Measurements from ENCODE around the gene HMSD.
"Not testable (repeated sequence)": the region's sequence is repeated elsewhere in the genome, so short reads cannot be mapped to it uniquely, and the experiment has no call there.

HMSD gene

DNA sequence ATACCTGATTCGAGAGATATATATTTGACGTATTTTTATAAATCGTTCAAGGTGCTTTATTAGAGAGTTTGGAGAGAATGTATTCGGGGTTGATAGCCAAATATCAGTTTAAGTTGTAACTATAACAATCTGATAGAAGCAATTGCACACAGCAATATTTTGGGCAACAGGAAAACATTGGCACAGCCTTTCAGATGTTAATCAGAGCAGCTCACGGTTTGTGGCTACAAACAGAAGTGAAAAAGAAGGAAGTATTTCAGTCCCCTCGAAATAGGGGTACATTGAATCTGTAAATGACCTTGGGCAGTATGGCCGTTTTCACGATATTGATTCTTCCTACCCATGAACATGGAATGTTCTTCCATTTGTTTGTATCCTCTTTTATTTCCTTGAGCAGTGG, 20.8 kb upstream of the HMSD start:
- no peaks in the 10 kb centered on the region for H3K36me3 ChIP-seq (ENCODE audit: control insufficient read depth in 1 of 2, insufficient read depth in 2 of 2, low read length in 2 of 2)
- no peaks in the 10 kb centered on the region for H3K9me3 ChIP-seq (ENCODE audit: control insufficient read depth in 1 of 2, low read length in 2 of 2)
- no peaks in the 10 kb centered on the region for H3K4me1 ChIP-seq (ENCODE audit: control insufficient read depth in 1 of 2, insufficient read depth in 2 of 2, low read length in 2 of 2)
- H3K27me3 ChIP-seq (ENCODE audit: low read depth, low read length), result no peaks in the 10 kb centered on the region
- H3K4me3 ChIP-seq (ENCODE audit: low read depth in 1 of 2, low read length in 2 of 2), result no peak overlapping the region
- H3K27ac ChIP-seq (ENCODE audit: low read length), result no peak overlapping the region

DNA sequence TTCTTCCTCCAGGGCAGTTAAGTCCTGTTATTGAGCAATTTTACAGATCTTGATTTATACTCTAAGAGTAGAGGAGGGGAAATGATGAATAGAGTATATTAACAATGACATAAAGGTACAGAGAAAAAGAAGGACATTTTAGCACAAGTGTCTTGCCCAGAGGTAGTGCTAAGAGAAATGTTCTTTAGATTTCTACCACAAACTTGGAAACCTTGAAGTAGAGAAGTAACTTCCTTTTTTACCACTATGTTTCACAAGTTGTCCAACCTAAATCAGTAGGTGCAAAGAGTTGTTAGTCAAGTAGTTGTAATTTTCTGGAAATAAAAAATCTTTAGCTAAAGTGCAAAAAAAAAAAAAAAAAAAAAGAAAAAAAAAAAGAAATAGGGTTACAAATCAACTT, 19.7 kb upstream of the HMSD start:
- H3K4me1 ChIP-seq (ENCODE audit: control insufficient read depth in 1 of 2, insufficient read depth in 2 of 2, low read length in 2 of 2); H3K27me3 ChIP-seq (ENCODE audit: low read depth, low read length); H3K36me3 ChIP-seq (ENCODE audit: control insufficient read depth in 1 of 2, insufficient read depth in 2 of 2, low read length in 2 of 2); H3K27ac ChIP-seq (ENCODE audit: low read length); H3K9me3 ChIP-seq (ENCODE audit: control insufficient read depth in 1 of 2, low read length in 2 of 2); H3K4me3 ChIP-seq (ENCODE audit: low read depth in 1 of 2, low read length in 2 of 2): not testable (repeated sequence)

DNA sequence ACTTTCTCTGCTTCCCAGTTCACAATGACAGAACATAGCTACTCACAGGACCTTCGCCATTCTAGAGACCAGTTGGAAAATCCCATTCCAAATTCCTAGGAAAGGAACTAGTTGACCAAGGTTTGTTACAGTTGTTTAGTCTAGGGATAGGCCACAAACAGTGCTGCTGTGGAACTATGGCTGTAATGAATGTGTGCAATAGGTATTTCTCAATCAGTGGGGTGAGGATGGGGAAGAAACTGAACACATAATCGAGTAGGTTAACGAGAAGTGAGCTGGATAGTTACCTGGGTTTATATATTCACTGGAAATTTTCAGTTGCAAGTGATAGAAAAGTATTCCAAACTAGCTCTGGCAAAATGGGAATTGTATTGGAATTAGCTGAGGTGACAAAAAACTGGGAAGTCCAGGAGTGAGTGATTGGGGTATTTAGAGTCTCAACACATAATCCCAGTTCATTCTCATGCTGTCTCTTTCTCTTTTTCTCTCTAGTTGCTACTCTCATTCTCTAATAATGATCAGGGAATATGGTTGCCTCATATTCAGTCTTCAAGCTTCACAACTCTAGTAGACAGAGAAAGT, 18.2 kb upstream of the HMSD start:
- Histone ChIP-seq H3K27ac (ENCODE audit: low read length) (no peak overlapping the region), H3K27me3 (ENCODE audit: low read depth, low read length) (no peaks in the 10 kb centered on the region), H3K4me3 (ENCODE audit: low read depth in 1 of 2, low read length in 2 of 2) (no peak overlapping the region), H3K9me3 (ENCODE audit: control insufficient read depth in 1 of 2, low read length in 2 of 2) (no peaks in the 10 kb centered on the region), H3K36me3 (ENCODE audit: control insufficient read depth in 1 of 2, insufficient read depth in 2 of 2, low read length in 2 of 2) (no peaks in the 10 kb centered on the region), H3K4me1 (ENCODE audit: control insufficient read depth in 1 of 2, insufficient read depth in 2 of 2, low read length in 2 of 2) (no peaks in the 10 kb centered on the region)

DNA sequence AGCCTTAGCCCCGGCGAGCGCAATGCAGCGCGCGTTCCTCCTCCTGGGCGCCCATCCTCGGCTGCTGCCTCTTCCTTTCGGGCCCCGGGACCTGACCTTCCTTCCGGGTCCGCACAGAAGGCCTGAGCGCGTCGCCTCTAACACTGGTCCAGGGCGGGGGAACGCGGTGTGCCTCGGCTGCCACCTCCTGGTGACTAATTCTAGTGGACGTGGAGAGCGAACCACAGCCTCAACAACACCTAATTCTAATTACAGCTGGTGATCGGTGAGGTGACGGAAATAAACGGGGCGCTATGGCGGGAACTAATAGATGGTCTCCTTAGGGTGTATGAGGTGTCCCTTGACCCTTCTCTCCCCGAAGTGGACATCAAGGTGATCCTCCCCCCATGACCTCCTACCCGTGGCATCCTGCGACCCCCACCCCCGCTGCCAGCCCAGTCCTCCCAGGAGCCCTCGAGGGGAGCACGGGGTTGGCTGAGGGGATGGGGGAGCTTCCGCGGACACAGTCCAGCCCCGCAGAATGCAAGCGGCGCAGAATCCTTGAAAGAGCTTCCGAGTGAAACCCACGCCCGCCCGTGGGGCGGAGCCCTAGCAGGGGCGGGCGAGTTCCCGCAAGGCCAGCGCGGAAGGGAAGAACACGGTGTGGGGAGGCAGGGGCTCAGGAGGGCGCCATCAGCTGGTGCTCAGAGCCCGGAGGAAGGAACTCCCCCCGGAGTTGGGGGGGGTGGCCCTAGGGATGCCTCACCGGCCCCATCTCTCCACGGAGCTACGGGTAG, 12.8 kb upstream of the HMSD start:
- Histone ChIP-seq H3K9me3 (ENCODE audit: control insufficient read depth in 1 of 2, low read length in 2 of 2) (no peaks in the 10 kb centered on the region), H3K36me3 (ENCODE audit: control insufficient read depth in 1 of 2, insufficient read depth in 2 of 2, low read length in 2 of 2) (no peaks in the 10 kb centered on the region), H3K27me3 (ENCODE audit: low read depth, low read length) (no peaks in the 10 kb centered on the region), H3K27ac (ENCODE audit: low read length) (no peak overlapping the region), H3K4me1 (ENCODE audit: control insufficient read depth in 1 of 2, insufficient read depth in 2 of 2, low read length in 2 of 2) (peaks cover 0 to 10% of the 10 kb centered on the region in 2 donors), H3K4me3 (ENCODE audit: low read depth in 1 of 2, low read length in 2 of 2) (peak overlapping the region; percentile 66 to 77)

DNA sequence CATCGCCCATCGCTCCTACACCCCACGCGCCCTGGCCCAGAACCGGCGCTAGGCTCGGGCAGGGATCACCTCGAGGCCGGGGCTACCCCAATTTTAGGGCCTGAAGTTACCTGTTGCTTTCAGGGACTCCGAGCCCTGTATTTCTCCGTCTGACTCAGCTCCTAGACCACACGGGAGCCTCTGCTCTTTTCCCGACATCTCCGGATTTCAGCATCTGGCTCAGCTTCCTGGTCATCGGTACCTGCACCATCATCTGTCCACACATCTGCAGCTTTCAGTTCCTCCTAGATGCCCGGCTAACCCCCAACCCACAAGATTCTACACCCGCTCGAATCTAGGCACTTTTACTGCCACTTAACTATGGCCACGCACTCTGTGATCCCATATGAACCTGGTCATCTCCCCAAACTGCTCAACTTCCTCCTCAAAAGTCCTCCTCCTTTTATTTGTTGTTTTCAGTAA, 12.1 kb upstream of the HMSD start:
- Histone ChIP-seq H3K4me1 (ENCODE audit: control insufficient read depth in 1 of 2, insufficient read depth in 2 of 2, low read length in 2 of 2) (peaks cover 0 to 10% of the 10 kb centered on the region in 2 donors), H3K4me3 (ENCODE audit: low read depth in 1 of 2, low read length in 2 of 2) (peak overlapping the region; percentile 66 to 77), H3K9me3 (ENCODE audit: control insufficient read depth in 1 of 2, low read length in 2 of 2) (no peaks in the 10 kb centered on the region), H3K27me3 (ENCODE audit: low read depth, low read length) (no peaks in the 10 kb centered on the region), H3K27ac (ENCODE audit: low read length) (no peak overlapping the region), H3K36me3 (ENCODE audit: control insufficient read depth in 1 of 2, insufficient read depth in 2 of 2, low read length in 2 of 2) (no peaks in the 10 kb centered on the region)

DNA sequence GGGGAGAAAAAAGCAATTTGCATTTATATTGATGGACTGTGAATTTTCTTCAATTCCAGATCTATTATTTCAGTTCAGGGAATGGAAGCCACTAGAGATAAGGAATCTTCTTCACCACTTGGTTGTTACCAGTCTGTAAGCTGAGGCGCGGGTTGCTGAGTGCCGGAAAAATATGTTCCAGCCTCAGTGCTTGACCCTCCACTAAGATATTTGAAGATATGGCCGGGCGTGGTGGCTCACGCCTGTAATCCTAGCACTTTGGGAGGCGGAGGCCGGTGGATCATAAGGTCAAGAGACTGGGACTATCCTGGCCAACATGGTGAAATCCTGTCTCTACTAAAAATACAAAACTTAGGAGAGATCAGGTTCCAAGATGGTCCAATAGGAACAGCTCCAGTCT, 9.1 kb upstream of the HMSD start:
- Histone ChIP-seq H3K27ac (ENCODE audit: low read length) (no peak overlapping the region), H3K9me3 (ENCODE audit: control insufficient read depth in 1 of 2, low read length in 2 of 2) (no peaks in the 10 kb centered on the region), H3K27me3 (ENCODE audit: low read depth, low read length) (no peaks in the 10 kb centered on the region)

DNA sequence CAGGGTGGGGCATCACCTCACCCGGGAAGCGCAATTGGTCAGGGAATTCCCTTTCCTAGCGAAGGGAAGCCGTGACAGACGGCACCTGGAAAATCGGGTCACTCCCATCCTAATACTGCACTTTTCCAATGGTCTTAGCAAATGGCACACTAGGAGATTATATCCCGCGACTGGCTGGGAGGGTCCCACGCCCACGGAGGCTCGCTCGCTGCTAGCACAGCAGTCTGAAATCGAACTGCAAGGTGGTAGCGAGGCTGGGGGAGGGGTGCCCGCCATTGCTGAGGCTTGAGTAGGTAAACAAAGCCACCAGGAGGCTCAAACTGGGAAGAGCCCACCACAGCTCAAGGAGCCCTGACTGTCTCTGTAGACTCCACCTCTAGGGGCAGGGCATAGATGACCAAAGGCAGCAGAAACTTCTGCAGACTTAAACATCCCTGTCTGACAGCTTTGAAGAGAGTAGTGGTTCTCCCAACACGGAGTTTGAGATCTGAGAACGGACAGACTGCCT, 8.5 kb upstream of the HMSD start:
- H3K4me1 ChIP-seq (ENCODE audit: control insufficient read depth in 1 of 2, insufficient read depth in 2 of 2, low read length in 2 of 2), result peaks cover 0 to 10% of the 10 kb centered on the region in 2 donors
- H3K4me3 ChIP-seq (ENCODE audit: low read depth in 1 of 2, low read length in 2 of 2); H3K27ac ChIP-seq (ENCODE audit: low read length); H3K9me3 ChIP-seq (ENCODE audit: control insufficient read depth in 1 of 2, low read length in 2 of 2); H3K27me3 ChIP-seq (ENCODE audit: low read depth, low read length); H3K36me3 ChIP-seq (ENCODE audit: control insufficient read depth in 1 of 2, insufficient read depth in 2 of 2, low read length in 2 of 2): not testable (repeated sequence)

More for the DNA sequence above, 9.1 kb upstream of the HMSD start:
- no peaks in the 10 kb centered on the region for H3K36me3 ChIP-seq (ENCODE audit: control insufficient read depth in 1 of 2, insufficient read depth in 2 of 2, low read length in 2 of 2)
- peaks cover 0 to 10% of the 10 kb centered on the region in 2 donors for H3K4me1 ChIP-seq (ENCODE audit: control insufficient read depth in 1 of 2, insufficient read depth in 2 of 2, low read length in 2 of 2)
- H3K4me3 ChIP-seq (ENCODE audit: low read depth in 1 of 2, low read length in 2 of 2), result no peak overlapping the region

DNA sequence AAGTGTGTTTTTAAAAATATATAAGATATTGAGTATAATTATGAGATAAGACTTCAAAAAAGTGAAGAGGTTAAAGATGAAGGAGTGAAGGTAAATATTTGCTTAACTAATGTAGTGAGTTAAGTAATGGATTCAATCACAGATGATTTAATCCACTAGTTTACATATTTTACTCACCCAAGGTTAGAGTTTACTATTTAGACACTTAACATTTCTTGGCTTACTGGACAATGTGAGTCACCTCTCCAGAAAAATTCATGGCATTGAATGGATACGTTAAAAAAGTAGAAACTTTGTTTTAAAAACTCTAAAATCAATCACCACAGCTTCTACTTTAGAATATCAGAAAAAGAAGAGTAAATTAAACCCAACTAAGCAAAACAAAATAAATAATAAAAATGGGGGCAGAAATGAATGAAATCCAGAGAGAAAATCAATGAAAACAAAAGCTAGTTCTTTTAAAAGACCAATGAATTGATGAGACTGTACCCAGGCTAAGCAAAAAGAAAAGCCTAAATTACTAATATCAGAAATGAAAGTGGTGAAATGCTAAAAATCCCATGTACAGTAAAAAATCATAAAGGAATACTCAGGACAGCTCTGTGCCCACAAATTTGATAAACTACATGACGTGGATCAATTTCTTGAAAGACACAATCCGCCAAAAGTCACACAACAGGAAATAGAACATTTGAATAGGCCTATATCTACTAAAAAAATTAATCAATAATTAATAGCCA, 1.9 kb upstream of the HMSD start:
- no peaks in the 10 kb centered on the region for H3K27me3 ChIP-seq (ENCODE audit: low read depth, low read length)
- no peaks in the 10 kb centered on the region for H3K36me3 ChIP-seq (ENCODE audit: control insufficient read depth in 1 of 2, insufficient read depth in 2 of 2, low read length in 2 of 2)
- H3K4me3 ChIP-seq (ENCODE audit: low read depth in 1 of 2, low read length in 2 of 2), result no peak overlapping the region
- H3K9me3 ChIP-seq (ENCODE audit: control insufficient read depth in 1 of 2, low read length in 2 of 2), result no peaks in the 10 kb centered on the region
- peaks cover 0 to 10% of the 10 kb centered on the region in 2 donors for H3K4me1 ChIP-seq (ENCODE audit: control insufficient read depth in 1 of 2, insufficient read depth in 2 of 2, low read length in 2 of 2)
- no peak overlapping the region for H3K27ac ChIP-seq (ENCODE audit: low read length)

DNA sequence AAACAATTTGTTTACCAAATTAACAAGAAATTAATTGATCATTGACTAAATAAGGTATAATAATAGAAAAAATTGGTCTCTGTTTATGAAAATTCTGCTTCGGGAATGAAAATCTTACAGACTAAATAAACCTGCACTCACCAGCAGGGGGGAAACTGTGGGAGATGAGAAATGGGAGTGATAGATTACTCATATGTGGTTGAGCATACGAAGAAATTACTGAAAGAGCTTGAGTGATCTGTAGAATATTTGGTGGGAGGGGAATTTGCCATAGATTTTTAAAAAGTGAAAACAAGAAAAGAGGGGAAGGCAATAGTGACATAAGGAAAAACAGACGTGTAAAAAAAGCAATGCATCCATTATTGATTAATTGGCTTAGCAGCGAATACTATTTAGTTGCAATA, 2.2 kb downstream of the HMSD start:
- H3K36me3 ChIP-seq (ENCODE audit: control insufficient read depth in 1 of 2, insufficient read depth in 2 of 2, low read length in 2 of 2), result no peaks in the 10 kb centered on the region
- peaks cover 0 to 10% of the 10 kb centered on the region in 2 donors for H3K4me1 ChIP-seq (ENCODE audit: control insufficient read depth in 1 of 2, insufficient read depth in 2 of 2, low read length in 2 of 2)
- no peaks in the 10 kb centered on the region for H3K9me3 ChIP-seq (ENCODE audit: control insufficient read depth in 1 of 2, low read length in 2 of 2)
- no peak overlapping the region for H3K4me3 ChIP-seq (ENCODE audit: low read depth in 1 of 2, low read length in 2 of 2)
- no peaks in the 10 kb centered on the region for H3K27me3 ChIP-seq (ENCODE audit: low read depth, low read length)
- H3K27ac ChIP-seq (ENCODE audit: low read length), result no peak overlapping the region

DNA sequence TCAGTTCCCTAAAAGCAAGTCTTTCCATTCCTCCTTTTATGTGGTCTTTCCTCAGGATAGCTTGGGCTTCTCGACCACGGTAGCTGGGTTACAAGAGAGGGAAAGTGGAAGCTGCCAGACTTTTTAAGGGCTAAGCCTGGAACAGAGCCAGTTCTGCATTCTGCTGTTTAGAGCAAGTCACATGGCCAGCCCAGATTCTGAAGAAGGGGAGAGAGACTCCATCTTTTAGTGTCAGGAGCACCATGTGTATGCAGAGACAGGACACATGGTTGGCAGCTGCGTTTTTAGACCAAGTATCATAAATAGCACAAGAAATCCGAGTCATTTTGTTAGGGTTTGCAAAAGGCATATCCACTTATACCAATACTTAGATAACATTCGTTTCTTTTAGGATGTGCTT, 4.7 kb downstream of the HMSD start:
- Histone ChIP-seq H3K27ac (ENCODE audit: low read length) (no peak overlapping the region), H3K27me3 (ENCODE audit: low read depth, low read length) (no peaks in the 10 kb centered on the region), H3K4me1 (ENCODE audit: control insufficient read depth in 1 of 2, insufficient read depth in 2 of 2, low read length in 2 of 2) (peaks cover 0 to 6% of the 10 kb centered on the region in 2 donors), H3K36me3 (ENCODE audit: control insufficient read depth in 1 of 2, insufficient read depth in 2 of 2, low read length in 2 of 2) (no peaks in the 10 kb centered on the region), H3K9me3 (ENCODE audit: control insufficient read depth in 1 of 2, low read length in 2 of 2) (no peaks in the 10 kb centered on the region), H3K4me3 (ENCODE audit: low read depth in 1 of 2, low read length in 2 of 2) (no peak overlapping the region)

DNA sequence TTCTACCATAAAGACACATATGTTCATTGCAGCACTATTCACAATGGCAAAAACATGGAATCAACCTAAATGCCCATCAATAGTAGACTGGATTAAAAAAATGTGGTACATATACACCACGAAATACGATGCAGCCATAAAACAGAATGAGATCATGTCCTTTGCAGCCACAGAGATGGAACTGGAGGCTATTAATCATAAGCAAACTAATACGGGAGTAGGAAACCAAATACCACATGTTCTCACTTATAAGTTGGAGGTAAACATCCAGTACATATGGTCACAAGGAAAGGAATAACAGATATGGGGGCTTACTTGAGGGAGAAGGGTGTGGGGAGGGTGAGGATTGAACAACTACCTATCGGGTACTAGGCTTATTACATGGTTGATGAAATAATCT, 7.7 kb downstream of the HMSD start:
- H3K4me1 ChIP-seq (ENCODE audit: control insufficient read depth in 1 of 2, insufficient read depth in 2 of 2, low read length in 2 of 2), result no peaks in the 10 kb centered on the region
- no peaks in the 10 kb centered on the region for H3K27me3 ChIP-seq (ENCODE audit: low read depth, low read length)
- no peaks in the 10 kb centered on the region for H3K36me3 ChIP-seq (ENCODE audit: control insufficient read depth in 1 of 2, insufficient read depth in 2 of 2, low read length in 2 of 2)
- no peaks in the 10 kb centered on the region for H3K9me3 ChIP-seq (ENCODE audit: control insufficient read depth in 1 of 2, low read length in 2 of 2)
- no peak overlapping the region for H3K27ac ChIP-seq (ENCODE audit: low read length)
- no peak overlapping the region for H3K4me3 ChIP-seq (ENCODE audit: low read depth in 1 of 2, low read length in 2 of 2)
